Psoas muscle (tissue), 8 donors: ENCODE data around the gene ZFYVE16. TPM values are rescaled to one million over a fixed set of nuclear protein-coding genes. Genes with fewer than 3 reads are reported as not detected.
"Not testable (repeated sequence)": the region's sequence is repeated elsewhere in the genome, so short reads cannot be mapped to it uniquely, and the experiment has no call there.

ENCODE experiments used
- ATAC-seq, 4 donors: fragments of 200-7000 bp; cut with Tn5 transposase; one replicate each; pipeline ENCODE4 v1.9.1; 2020; ENCODE audit warnings: moderate library complexity in 3 of 4, mild to moderate bottlenecking in 2 of 4
- DNase-seq, 2 donors: peaks; one replicate each; pipeline ENCODE4 v3.0.0-alpha.2; 2020
- H3K27ac ChIP-seq: fragments of 200-600 bp; one replicate; pipeline ENCODE4 v1.8.0; 2022
- H3K27me3 ChIP-seq, 3 donors: fragments of 200-600 bp in 1 of 3; one replicate each; pipeline versions ENCODE4 v1.6.1 to v1.8.0; 2013 to 2022; ENCODE audit warnings: low read length in 2 of 3, mild to moderate bottlenecking in 2 of 3, moderate library complexity in 1 of 3; ENCODE audit not compliant: insufficient read depth in 3 of 3
- H3K36me3 ChIP-seq, 2 donors: fragments of 200-600 bp in 1 of 2; one replicate each; pipeline versions ENCODE4 v1.6.1 to v1.8.0; 2013 to 2022; ENCODE audit warnings: low read depth in 1 of 2, mild to moderate bottlenecking in 1 of 2, moderate library complexity in 1 of 2; ENCODE audit not compliant: insufficient read depth in 1 of 2
- H3K4me1 ChIP-seq: fragments of 200-600 bp; one replicate; pipeline ENCODE4 v1.8.0; 2022
- H3K4me3 ChIP-seq: fragments of 200-600 bp; one replicate; pipeline ENCODE4 v1.8.0; 2022; ENCODE audit warnings: mild to moderate bottlenecking
- H3K9me3 ChIP-seq: fragments of 200-600 bp; one replicate; pipeline ENCODE4 v1.8.0; 2022
- WGBS, 3 donors: extraction: QIAGEN DNeasy Blood & Tissue Kit; methylation state at CpG; one replicate each; pipeline versions ENCODE4 v1.1.6 to v1.1.7; 2013; 5-methylcytosine and 5-hydroxymethylcytosine counted together
- intact Hi-C, 2 donors: fragments of 100-400 bp; cut with DNase I; formaldehyde crosslinking; loops; one replicate each; pipeline versions ENCODE4 v1.11.0 to v1.14.2; 2022
- polyA plus RNA-seq, 3 donors: library from polyadenylated mRNA; stranded (reverse); fragments of 200-250 nt; gene quantifications; one replicate each; pipeline ENCODE4 v1.2.3, GENCODE V29; 2013
- total RNA-seq, 4 donors: library from RNA; stranded (reverse); fragmentation: NEBNext Ultra II Directional in 2 of 4; extraction: Animal tissue kit (Norgen Biotek cat#: 25700) in 2 of 4; gene quantifications; one replicate each; pipeline versions ENCODE4 v1.2.1 to v1.2.4, GENCODE V29; 2021 to 2023
- TF ChIP-seq, protein P1 (sequence below): fragments of 200-600 bp; IDR thresholded peaks from one replicate; pipeline ENCODE4 v1.8.0; 2022; ENCODE audit warnings: antibody characterized with exemption
- donor health status: healthy with polysubstance abuse.
- donor health status: DM: no; HTN: no; CAD: no; lungs with moderate emphysema.
- donor health status: Bipolar disorder and iron deficiency.
- donor health status: healthy.
- donor health status: DM: yes; HTN: yes; CAD: no.
- donor health status: DM: no; HTN: no; CAD: no.
- donor health status: DM: no; HTN: no; CAD: no.
- donor health status: DM: yes; HTN: yes; CAD: no.

The ZFYVE16 gene
- total and polyA plus RNA-seq, 7 donors: 6.1 to 36.7 (median 21.8) TPM

DNA sequence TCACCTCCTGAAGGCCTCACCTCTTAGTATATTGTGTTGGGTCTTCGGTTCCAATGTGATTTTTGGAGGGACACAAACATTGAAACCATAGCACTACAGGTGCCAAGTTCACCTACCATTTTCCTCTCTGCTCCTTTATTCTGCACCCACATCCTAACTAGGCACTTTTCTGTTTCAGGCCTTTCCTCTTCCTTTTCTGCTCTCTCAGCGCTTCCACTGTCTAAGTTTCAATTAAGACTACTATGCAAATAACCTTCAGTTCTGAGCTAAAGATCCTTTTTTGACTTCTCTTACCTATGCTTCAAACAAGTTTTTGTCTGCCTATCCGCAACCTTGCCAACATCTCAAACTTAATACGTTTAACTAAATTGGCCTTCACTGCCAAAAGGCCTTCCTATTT is 25.4 kb upstream of the ZFYVE16 start:
- WGBS, 3 donors: 90 to 95% (median 91%) methylated on average over 4 of the region's 4 CpGs
- no peaks in the 10 kb centered on the region for H3K27me3 ChIP-seq
- intact Hi-C loops: no loop called here
- H3K27ac ChIP-seq: no peak overlapping the region
- TF ChIP-seq, protein P1, sequence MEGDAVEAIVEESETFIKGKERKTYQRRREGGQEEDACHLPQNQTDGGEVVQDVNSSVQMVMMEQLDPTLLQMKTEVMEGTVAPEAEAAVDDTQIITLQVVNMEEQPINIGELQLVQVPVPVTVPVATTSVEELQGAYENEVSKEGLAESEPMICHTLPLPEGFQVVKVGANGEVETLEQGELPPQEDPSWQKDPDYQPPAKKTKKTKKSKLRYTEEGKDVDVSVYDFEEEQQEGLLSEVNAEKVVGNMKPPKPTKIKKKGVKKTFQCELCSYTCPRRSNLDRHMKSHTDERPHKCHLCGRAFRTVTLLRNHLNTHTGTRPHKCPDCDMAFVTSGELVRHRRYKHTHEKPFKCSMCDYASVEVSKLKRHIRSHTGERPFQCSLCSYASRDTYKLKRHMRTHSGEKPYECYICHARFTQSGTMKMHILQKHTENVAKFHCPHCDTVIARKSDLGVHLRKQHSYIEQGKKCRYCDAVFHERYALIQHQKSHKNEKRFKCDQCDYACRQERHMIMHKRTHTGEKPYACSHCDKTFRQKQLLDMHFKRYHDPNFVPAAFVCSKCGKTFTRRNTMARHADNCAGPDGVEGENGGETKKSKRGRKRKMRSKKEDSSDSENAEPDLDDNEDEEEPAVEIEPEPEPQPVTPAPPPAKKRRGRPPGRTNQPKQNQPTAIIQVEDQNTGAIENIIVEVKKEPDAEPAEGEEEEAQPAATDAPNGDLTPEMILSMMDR: no peak
- no peak overlapping the region for H3K4me3 ChIP-seq
- no peaks in the 10 kb centered on the region for H3K4me1 ChIP-seq
- no peak for ATAC-seq
- no peaks in the 10 kb centered on the region for H3K9me3 ChIP-seq
- DNase-seq: no peak
- H3K36me3 ChIP-seq: no peaks in the 10 kb centered on the region

DNA sequence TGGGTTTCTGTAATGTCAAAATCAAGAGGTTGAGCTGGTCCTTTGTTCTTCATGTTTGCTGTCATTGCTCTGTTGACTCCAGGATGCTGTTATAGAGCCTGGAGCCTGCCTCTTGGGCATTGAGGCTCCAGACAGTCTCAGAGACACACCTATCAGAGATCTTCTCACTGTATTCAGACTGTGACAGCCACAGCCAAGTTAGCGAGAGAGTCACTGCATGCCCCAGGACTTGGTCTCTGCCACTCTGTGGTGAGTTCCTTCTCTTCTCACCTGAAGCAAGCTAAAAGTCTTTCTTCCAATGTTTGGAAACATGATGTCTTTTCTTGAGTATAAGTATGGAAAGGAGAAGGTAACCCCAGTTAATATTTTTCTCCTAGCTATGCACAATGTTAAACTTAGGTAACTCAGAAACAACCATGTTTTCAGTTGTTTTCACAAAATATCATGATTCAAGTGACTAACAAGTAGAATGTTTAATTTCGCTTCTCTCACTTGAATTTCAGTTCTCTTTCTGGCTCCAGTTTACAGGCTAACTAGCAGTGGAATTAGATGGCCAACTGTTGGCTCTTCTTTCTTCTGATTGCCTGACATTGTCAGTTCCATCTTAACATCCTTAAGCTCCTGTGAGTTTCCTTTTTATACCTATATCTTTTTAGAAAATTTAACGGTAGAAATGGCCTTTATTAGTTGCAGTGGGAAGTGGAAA is 20.6 kb upstream of the ZFYVE16 start:
- ATAC-seq: no peak
- H3K27ac ChIP-seq: no peak overlapping the region
- H3K27me3 ChIP-seq: no peaks in the 10 kb centered on the region
- H3K36me3 ChIP-seq: no peaks in the 10 kb centered on the region
- WGBS, 3 donors: 85 to 90% (median 86%) methylated on average over 3 of the region's 3 CpGs
- DNase-seq: no peak
- H3K4me3 ChIP-seq: no peak overlapping the region
- TF ChIP-seq, protein P1: no peak
- H3K9me3 ChIP-seq: no peaks in the 10 kb centered on the region
- H3K4me1 ChIP-seq: no peaks in the 10 kb centered on the region
- intact Hi-C loops: no loop called here

DNA sequence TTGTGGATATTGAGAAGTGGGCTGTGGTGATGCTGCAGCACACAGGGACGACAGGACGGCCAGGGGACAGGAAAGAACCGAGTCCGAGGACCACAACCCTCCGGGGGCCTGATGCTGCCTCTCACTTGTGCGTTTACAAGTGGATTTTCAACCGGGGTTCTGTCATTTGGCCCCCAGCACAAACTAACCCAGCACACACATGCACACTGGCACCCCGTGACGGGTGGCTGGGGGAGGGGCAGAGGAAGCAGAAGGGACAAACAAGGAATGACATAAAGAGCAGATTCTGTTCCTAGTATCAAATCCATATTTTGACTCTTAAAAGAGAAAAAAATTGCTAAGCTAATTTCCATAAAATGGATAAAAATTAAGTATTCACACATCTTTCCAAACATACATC is 18.3 kb upstream of the ZFYVE16 start:
- TF ChIP-seq, protein P1: no peak
- DNase-seq: peak; percentile 21 to 48
- Histone ChIP-seq H3K27ac (no peak overlapping the region), H3K4me1 (no peaks in the 10 kb centered on the region), H3K4me3 (no peak overlapping the region), H3K9me3 (peaks cover 10% of the 10 kb centered on the region), H3K27me3 (no peaks in the 10 kb centered on the region), H3K36me3 (no peaks in the 10 kb centered on the region)
- ATAC-seq: no peak
- 42 to 56% (median 47%) methylated on average over 9 of the region's 9 CpGs for WGBS, 3 donors
- intact Hi-C loops: no loop called here

DNA sequence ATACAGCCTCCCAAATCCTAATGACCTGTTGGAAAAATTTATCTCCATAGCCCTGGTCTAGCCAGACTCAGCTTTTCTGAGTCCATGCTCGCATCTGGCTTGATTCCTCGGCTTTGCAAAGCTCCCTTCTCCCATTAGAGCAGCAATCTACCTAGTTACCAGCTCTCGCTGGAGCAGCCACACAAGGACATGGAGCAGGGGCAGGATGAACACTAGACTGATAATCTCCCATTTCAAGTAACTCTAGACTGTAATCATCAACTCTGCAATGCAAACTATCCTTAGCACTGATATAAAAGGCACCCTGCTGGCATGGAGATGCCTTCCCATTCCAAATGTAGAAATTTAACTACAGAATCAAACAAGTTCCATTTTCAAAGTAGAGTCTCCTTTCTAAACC is 17.5 kb upstream of the ZFYVE16 start:
- H3K4me1 ChIP-seq, H3K27me3 ChIP-seq, intact Hi-C loops, H3K4me3 ChIP-seq, ATAC-seq, H3K27ac ChIP-seq, DNase-seq, H3K36me3 ChIP-seq: not testable (repeated sequence)
- peaks cover 10% of the 10 kb centered on the region for H3K9me3 ChIP-seq
- 46 to 65% (median 55%) methylated on average over 3 of the region's 3 CpGs for WGBS, 3 donors

DNA sequence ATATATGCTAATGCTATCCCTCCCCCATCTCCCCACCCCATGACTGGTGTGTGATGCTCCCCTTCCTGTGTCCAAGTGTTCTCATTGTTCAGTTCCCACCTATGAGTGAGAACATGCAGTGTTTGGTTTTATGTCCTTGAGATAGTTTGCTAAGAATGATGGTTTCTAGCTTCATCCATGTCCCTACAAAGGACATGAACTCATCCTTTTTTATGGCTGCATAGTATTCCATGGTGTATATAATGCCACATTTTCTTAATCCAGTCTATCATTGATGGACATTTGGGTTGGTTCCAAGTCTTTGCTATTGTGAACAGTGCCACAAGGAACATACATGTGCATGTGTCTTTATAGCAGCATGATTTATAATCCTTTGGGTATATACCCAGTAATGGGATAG is 16.6 kb upstream of the ZFYVE16 start:
- DNase-seq, H3K27me3 ChIP-seq, H3K4me3 ChIP-seq, intact Hi-C loops, H3K4me1 ChIP-seq, H3K36me3 ChIP-seq, H3K27ac ChIP-seq, ATAC-seq: not testable (repeated sequence)
- peaks cover 10% of the 10 kb centered on the region for H3K9me3 ChIP-seq
